HepG2 (cell line): Measurements from ENCODE around the gene CAMKK1. TPM values are rescaled to one million over a fixed set of nuclear protein-coding genes. Genes with fewer than 3 reads are reported as not detected.

Experiments used
- AGO2 ChIP-seq: fragments of 200-400 bp; formaldehyde crosslinking; optimal IDR thresholded peaks from 2 replicates; pipeline ENCODE3; 2017; ENCODE audit warnings: mild to moderate bottlenecking, low read depth, low read length, moderate library complexity
- BRCA1 ChIP-seq: sonication (generic); formaldehyde crosslinking; IDR thresholded peaks from 2 replicates; pipeline ENCODE4 v1.4.0; 2020; ENCODE audit warnings: missing genetic modification reagents
- EP300 ChIP-seq, 3 experiments: sonication (generic) in 1 of 3; formaldehyde crosslinking in 1 of 3; IDR thresholded peaks; 2 replicates each; pipeline versions ENCODE4 v1.5.1 to v1.6.1; 2011 to 2020; ENCODE audit warnings: low read depth in 2 of 3, low read length in 2 of 3, borderline replicate concordance in 1 of 3, improper control_type of control experiment in 1 of 3, mild to moderate bottlenecking in 1 of 3, missing genetic modification reagents in 1 of 3, moderate library complexity in 1 of 3
- NCOA2 ChIP-seq: sonication (generic); formaldehyde crosslinking; IDR thresholded peaks from 2 replicates; pipeline ENCODE4 v1.8.0; 2022; ENCODE audit warnings: inconsistent platforms
- PHB2 ChIP-seq: fragments of 450-650 bp; IDR thresholded peaks from 2 replicates; pipeline ENCODE4 v1.6.1; 2018; ENCODE audit not compliant: partially characterized antibody
- RXRB ChIP-seq: IDR thresholded peaks from 2 replicates; pipeline ENCODE4 v1.6.1; 2016; ENCODE audit warnings: borderline replicate concordance, missing genetic modification reagents, missing compliant biosample characterization
- SALL1 ChIP-seq: sonication (generic); formaldehyde crosslinking; IDR thresholded peaks from 2 replicates; pipeline ENCODE4 v1.8.0; 2022; ENCODE audit warnings: mild to moderate bottlenecking, missing genetic modification reagents
- SOX5 ChIP-seq: IDR thresholded peaks from 2 replicates; pipeline ENCODE4 v1.6.1; 2016; ENCODE audit warnings: borderline replicate concordance
- SSRP1 ChIP-seq: IDR thresholded peaks from 2 replicates; pipeline ENCODE4 v1.6.1; 2016; ENCODE audit warnings: control low read depth
- TAF15 ChIP-seq: fragments of 200-400 bp; formaldehyde crosslinking; IDR thresholded peaks from one replicate; pipeline ENCODE4 v1.6.1; 2018; ENCODE audit warnings: mild to moderate bottlenecking, low read depth, low read length; ENCODE audit not compliant: poor library complexity, severe bottlenecking
- TBX2 ChIP-seq: sonication (generic); formaldehyde crosslinking; IDR thresholded peaks from 2 replicates; pipeline ENCODE4 v1.5.0; 2020; ENCODE audit warnings: missing genetic modification reagents, mild to moderate bottlenecking, borderline replicate concordance
- ZFP1 ChIP-seq: IDR thresholded peaks from 2 replicates; pipeline ENCODE4 v1.6.1; 2016
- ZKSCAN1 ChIP-seq: fragments of 150-350 bp; IDR thresholded peaks from 2 replicates; pipeline ENCODE4 v1.6.1; 2014; ENCODE audit warnings: low read length
- ZNF552 ChIP-seq: sonication (generic); formaldehyde crosslinking; IDR thresholded peaks from 2 replicates; pipeline ENCODE4 v1.9.0; 2022; ENCODE audit warnings: missing genetic modification reagents, mild to moderate bottlenecking, borderline replicate concordance
- polyA plus RNA-seq, 8 experiments: library from polyadenylated mRNA; depleted of rRNA in 3 of 8; stranded (reverse) in 7 of 8; unstranded in 1 of 8; fragments of >200 nt; fragmentation: Illumina TruSeq in 4 of 8; extraction: Trizol in 4 of 8; gene quantifications; 2 replicates each; pipeline versions ENCODE4 v1.2.1 to v1.2.3, GENCODE V29; 2011 to 2016; ENCODE audit warnings: low read depth in 4 of 8, missing spikeins in 1 of 8, mixed read lengths in 1 of 8; ENCODE audit not compliant: insufficient read depth in 1 of 8
- total RNA-seq, 5 experiments: library from RNA; depleted of rRNA; stranded (reverse); fragments of >200 nt; fragmentation: Illumina TruSeq; extraction: Trizol; gene quantifications; 2 replicates each; pipeline ENCODE4 v1.2.3, GENCODE V29; 2016; ENCODE audit warnings: low read depth in 1 of 5
- TF ChIP-seq, protein P1 (sequence below): sonication (generic); formaldehyde crosslinking; IDR thresholded peaks from 2 replicates; pipeline ENCODE4 v1.4.0; 2020; ENCODE audit warnings: missing genetic modification reagents
- TF ChIP-seq, protein P2 (sequence below): sonication (generic); formaldehyde crosslinking; IDR thresholded peaks from 2 replicates; pipeline ENCODE4 v1.4.0; 2020; ENCODE audit warnings: mild to moderate bottlenecking, missing genetic modification reagents
- TF ChIP-seq, protein P3 (sequence below): IDR thresholded peaks from 2 replicates; pipeline ENCODE4 v1.6.1; 2016
- TF ChIP-seq, protein P4 (sequence below): sonication (generic); formaldehyde crosslinking; IDR thresholded peaks from 2 replicates; pipeline ENCODE4 v1.5.1; 2020; ENCODE audit warnings: missing genetic modification reagents, mild to moderate bottlenecking, borderline replicate concordance
- TF ChIP-seq, protein P5 (sequence below): sonication (generic); formaldehyde crosslinking; IDR thresholded peaks from 2 replicates; pipeline ENCODE4 v1.5.0; 2020; ENCODE audit warnings: missing genetic modification reagents
- TF ChIP-seq, protein P6 (sequence below): sonication (generic); formaldehyde crosslinking; IDR thresholded peaks from 2 replicates; pipeline ENCODE4 v1.4.0; 2020; ENCODE audit warnings: missing genetic modification reagents
- TF ChIP-seq, protein P7 (sequence below): fragments of 450-650 bp; IDR thresholded peaks from 2 replicates; pipeline ENCODE4 v1.6.1; 2017; ENCODE audit warnings: mild to moderate bottlenecking

The CAMKK1 gene
- total and polyA plus RNA-seq, 2 of the 13 experiments (the other 11 are each of a cell fraction or from before 2014, with no cell fraction given) = 1.5 to 1.6 TPM

DNA sequence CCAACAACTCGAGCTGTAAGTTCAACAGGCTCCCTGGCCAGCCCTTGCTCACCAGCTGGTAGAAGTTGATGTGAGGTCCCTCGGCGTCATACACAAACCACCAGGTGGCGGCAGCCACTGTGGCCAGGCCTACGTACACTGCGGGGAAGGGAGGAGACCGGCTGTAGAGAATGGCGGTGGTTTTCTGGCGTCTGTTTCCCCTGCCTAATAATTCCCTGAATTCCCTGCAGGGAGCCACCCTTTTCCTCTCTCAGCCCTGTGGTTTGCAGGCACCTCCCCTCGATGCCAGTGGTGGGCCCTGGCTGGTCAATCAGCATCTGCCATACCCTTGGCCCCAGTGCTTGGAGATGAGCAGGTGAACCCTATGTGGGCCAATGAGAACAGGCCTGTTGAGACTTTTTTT is 42.3 kb upstream of the CAMKK1 start (continued):
- TF ChIP-seq, protein P1, sequence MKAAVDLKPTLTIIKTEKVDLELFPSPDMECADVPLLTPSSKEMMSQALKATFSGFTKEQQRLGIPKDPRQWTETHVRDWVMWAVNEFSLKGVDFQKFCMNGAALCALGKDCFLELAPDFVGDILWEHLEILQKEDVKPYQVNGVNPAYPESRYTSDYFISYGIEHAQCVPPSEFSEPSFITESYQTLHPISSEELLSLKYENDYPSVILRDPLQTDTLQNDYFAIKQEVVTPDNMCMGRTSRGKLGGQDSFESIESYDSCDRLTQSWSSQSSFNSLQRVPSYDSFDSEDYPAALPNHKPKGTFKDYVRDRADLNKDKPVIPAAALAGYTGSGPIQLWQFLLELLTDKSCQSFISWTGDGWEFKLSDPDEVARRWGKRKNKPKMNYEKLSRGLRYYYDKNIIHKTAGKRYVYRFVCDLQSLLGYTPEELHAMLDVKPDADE = no peak
- TF ChIP-seq, protein P2, sequence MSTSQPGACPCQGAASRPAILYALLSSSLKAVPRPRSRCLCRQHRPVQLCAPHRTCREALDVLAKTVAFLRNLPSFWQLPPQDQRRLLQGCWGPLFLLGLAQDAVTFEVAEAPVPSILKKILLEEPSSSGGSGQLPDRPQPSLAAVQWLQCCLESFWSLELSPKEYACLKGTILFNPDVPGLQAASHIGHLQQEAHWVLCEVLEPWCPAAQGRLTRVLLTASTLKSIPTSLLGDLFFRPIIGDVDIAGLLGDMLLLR (CRISPR knock-in tag) = no peak
- TF ChIP-seq, protein P3, sequence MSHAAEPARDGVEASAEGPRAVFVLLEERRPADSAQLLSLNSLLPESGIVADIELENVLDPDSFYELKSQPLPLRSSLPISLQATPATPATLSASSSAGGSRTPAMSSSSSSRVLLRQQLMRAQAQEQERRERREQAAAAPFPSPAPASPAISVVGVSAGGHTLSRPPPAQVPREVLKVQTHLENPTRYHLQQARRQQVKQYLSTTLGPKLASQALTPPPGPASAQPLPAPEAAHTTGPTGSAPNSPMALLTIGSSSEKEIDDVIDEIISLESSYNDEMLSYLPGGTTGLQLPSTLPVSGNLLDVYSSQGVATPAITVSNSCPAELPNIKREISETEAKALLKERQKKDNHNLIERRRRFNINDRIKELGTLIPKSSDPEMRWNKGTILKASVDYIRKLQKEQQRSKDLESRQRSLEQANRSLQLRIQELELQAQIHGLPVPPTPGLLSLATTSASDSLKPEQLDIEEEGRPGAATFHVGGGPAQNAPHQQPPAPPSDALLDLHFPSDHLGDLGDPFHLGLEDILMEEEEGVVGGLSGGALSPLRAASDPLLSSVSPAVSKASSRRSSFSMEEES = no peak
- TF ChIP-seq SSRP1 (CRISPR knock-in tag) = 0 out of 2 replicates have a peak, but pooled peaks have one; percentile 68
- TF ChIP-seq, protein P4, sequence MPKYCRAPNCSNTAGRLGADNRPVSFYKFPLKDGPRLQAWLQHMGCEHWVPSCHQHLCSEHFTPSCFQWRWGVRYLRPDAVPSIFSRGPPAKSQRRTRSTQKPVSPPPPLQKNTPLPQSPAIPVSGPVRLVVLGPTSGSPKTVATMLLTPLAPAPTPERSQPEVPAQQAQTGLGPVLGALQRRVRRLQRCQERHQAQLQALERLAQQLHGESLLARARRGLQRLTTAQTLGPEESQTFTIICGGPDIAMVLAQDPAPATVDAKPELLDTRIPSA (CRISPR knock-in tag) = no peak
- TF ChIP-seq ZKSCAN1 = peak; percentile 29; the same call in 1 of the 2 replicates
- TF ChIP-seq, protein P5, sequence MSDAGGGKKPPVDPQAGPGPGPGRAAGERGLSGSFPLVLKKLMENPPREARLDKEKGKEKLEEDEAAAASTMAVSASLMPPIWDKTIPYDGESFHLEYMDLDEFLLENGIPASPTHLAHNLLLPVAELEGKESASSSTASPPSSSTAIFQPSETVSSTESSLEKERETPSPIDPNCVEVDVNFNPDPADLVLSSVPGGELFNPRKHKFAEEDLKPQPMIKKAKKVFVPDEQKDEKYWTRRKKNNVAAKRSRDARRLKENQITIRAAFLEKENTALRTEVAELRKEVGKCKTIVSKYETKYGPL = no peak
- TF ChIP-seq, protein P6, sequence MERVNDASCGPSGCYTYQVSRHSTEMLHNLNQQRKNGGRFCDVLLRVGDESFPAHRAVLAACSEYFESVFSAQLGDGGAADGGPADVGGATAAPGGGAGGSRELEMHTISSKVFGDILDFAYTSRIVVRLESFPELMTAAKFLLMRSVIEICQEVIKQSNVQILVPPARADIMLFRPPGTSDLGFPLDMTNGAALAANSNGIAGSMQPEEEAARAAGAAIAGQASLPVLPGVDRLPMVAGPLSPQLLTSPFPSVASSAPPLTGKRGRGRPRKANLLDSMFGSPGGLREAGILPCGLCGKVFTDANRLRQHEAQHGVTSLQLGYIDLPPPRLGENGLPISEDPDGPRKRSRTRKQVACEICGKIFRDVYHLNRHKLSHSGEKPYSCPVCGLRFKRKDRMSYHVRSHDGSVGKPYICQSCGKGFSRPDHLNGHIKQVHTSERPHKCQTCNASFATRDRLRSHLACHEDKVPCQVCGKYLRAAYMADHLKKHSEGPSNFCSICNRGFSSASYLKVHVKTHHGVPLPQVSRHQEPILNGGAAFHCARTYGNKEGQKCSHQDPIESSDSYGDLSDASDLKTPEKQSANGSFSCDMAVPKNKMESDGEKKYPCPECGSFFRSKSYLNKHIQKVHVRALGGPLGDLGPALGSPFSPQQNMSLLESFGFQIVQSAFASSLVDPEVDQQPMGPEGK (CRISPR knock-in tag) = 0 out of 2 replicates have a peak, but pooled peaks have one; percentile 12
- TF ChIP-seq SOX5 (CRISPR knock-in tag) = no peak
- 0 out of 4 replicates have a peak, but pooled peaks of 1 of the 2 experiments have one; percentile 17 for TF ChIP-seq EP300 (IDR thresholded peaks at IDR 0.05; ENCODE audit: low read depth in 2 of 2, low read length in 2 of 2)
- no peak for TF ChIP-seq EP300 (CRISPR knock-in tag; IDR thresholded peaks at IDR 0.05; ENCODE audit: borderline replicate concordance)
- TF ChIP-seq ZFP1 (CRISPR knock-in tag) = no peak
- no peak for TF ChIP-seq TAF15
- TF ChIP-seq PHB2 = no peak
- TF ChIP-seq SALL1 (CRISPR knock-in tag) = peak; percentile 60
- TF ChIP-seq BRCA1 (CRISPR knock-in tag) = no peak
- TF ChIP-seq, protein P7, sequence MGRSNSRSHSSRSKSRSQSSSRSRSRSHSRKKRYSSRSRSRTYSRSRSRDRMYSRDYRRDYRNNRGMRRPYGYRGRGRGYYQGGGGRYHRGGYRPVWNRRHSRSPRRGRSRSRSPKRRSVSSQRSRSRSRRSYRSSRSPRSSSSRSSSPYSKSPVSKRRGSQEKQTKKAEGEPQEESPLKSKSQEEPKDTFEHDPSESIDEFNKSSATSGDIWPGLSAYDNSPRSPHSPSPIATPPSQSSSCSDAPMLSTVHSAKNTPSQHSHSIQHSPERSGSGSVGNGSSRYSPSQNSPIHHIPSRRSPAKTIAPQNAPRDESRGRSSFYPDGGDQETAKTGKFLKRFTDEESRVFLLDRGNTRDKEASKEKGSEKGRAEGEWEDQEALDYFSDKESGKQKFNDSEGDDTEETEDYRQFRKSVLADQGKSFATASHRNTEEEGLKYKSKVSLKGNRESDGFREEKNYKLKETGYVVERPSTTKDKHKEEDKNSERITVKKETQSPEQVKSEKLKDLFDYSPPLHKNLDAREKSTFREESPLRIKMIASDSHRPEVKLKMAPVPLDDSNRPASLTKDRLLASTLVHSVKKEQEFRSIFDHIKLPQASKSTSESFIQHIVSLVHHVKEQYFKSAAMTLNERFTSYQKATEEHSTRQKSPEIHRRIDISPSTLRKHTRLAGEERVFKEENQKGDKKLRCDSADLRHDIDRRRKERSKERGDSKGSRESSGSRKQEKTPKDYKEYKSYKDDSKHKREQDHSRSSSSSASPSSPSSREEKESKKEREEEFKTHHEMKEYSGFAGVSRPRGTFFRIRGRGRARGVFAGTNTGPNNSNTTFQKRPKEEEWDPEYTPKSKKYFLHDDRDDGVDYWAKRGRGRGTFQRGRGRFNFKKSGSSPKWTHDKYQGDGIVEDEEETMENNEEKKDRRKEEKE = no peak
- no peak for TF ChIP-seq TBX2
- no peak for TF ChIP-seq AGO2
- no peak for TF ChIP-seq NCOA2
- TF ChIP-seq RXRB = 0 out of 2 replicates have a peak, but pooled peaks have one; percentile 33
- no peak for TF ChIP-seq ZNF552 (CRISPR knock-in tag)
